GM10847 (cell line): ENCODE data around the gene TRIM32.

Experiments used
- POLR2A ChIP-seq: IDR thresholded peaks from 2 replicates; pipeline ENCODE4 v1.6.1; 2011; ENCODE audit not compliant: insufficient read length; ENCODE audit errors: extremely low read depth

Gene TRIM32

GRCh38 chr9:116687074-116687753 is at the start of gene TRIM32:
Gene TRIM32, plus strand, starts transcription at chr9:116687305. Its CDS starts 10,438 bp downstream, at chr9:116697743.
- peak; percentile 66 for TF ChIP-seq POLR2A

- TF ChIP-seq POLR2A = no peak
Observed at GRCh38 chr9:116639251-116639741, 47.8 kb upstream of the TRIM32 start.

- TF ChIP-seq POLR2A = no peak
Observed at GRCh38 chr9:116641292-116642059, 45.6 kb upstream of the TRIM32 start.

- TF ChIP-seq POLR2A = no peak
Observed at GRCh38 chr9:116643691-116644090, 43.4 kb upstream of the TRIM32 start.

GRCh38 chr9:116644091-116644688 is 42.9 kb upstream of the TRIM32 start:
- no peak for TF ChIP-seq POLR2A

GRCh38 chr9:116646661-116647514 is 40.2 kb upstream of the TRIM32 start:
- no peak for TF ChIP-seq POLR2A

GRCh38 chr9:116647515-116647809 is 39.6 kb upstream of the TRIM32 start:
- no peak for TF ChIP-seq POLR2A

GRCh38 chr9:116653348-116654058 is 33.6 kb upstream of the TRIM32 start:
- no peak for TF ChIP-seq POLR2A

- TF ChIP-seq POLR2A = no peak
Observed at GRCh38 chr9:116654059-116654355, 33.1 kb upstream of the TRIM32 start.

- no peak for TF ChIP-seq POLR2A
Observed at GRCh38 chr9:116656501-116656971, 30.6 kb upstream of the TRIM32 start.

GRCh38 chr9:116656977-116657376 is 30.1 kb upstream of the TRIM32 start:
- TF ChIP-seq POLR2A = no peak

GRCh38 chr9:116658265-116658664 is 28.8 kb upstream of the TRIM32 start:
- no peak for TF ChIP-seq POLR2A

- no peak for TF ChIP-seq POLR2A
Observed at GRCh38 chr9:116661037-116661954, 25.8 kb upstream of the TRIM32 start.
